ENCODE results near the gene RBMS1. TPM values are rescaled to one million over a fixed set of nuclear protein-coding genes. Genes with fewer than 3 reads are reported as not detected.

Gene RBMS1
- polyA plus RNA-seq, 1 donor (not counting 4 experiments of a cell fraction or from before 2014, with no cell fraction given), result 89.1 TPM

GRCh38 chr2:160411955-160412354 lies 81.7 kb downstream of the RBMS1 start:
- no peaks in the 10 kb centered on the region for H3K9me3 ChIP-seq (ENCODE audit: control insufficient read depth, low read depth, low read length)
- FAIRE-seq, result peak; percentile 70
- dilution Hi-C loops (cut with MboI; ENCODE audit: extremely low pct_ligation_motif_present, low sequenced_read_pairs), result no loop called here
- no peak overlapping the region for H2AFZ ChIP-seq (ENCODE audit: control insufficient read depth, low read length)
- peaks cover 51% of the 10 kb centered on the region for H3K4me1 ChIP-seq (ENCODE audit: control insufficient read depth, extremely low read depth, insufficient read depth, low read length)
- peak overlapping the region in 2 of 3 experiments; percentile 17 to 37 for H3K4me3 ChIP-seq (ENCODE audit: control insufficient read depth in 2 of 3, extremely low read depth in 1 of 3, insufficient read depth in 2 of 3, low read depth in 1 of 3, low read length in 3 of 3)
- H3K36me3 ChIP-seq (ENCODE audit: control insufficient read depth in 2 of 2, extremely low read depth in 1 of 2, insufficient read depth in 2 of 2, low read length in 2 of 2), result no peaks in the 10 kb centered on the region
- peak overlapping the region; percentile 85 for H3K27ac ChIP-seq (ENCODE audit: control insufficient read depth, insufficient read depth, low read length)
- H3K9ac ChIP-seq (ENCODE audit: control insufficient read depth, extremely low read depth, insufficient read depth, low read length), result peak overlapping the region; percentile 58
- TF ChIP-seq CTCF (optimal IDR thresholded peaks at IDR 0.05 in 1 of 3, IDR thresholded peaks at IDR 0.05 in 1 of 3, conservative IDR thresholded peaks at IDR 0.05 in 1 of 3; ENCODE audit: extremely low read depth in 1 of 3, insufficient read depth in 2 of 3, low read length in 3 of 3) (no peak), EZH2 (IDR thresholded peaks at IDR 0.05; ENCODE audit: low read length) (no peak)
- peaks cover 61% of the 10 kb centered on the region for H3K79me2 ChIP-seq (ENCODE audit: control insufficient read depth, insufficient read depth, low read length)
- no peaks in the 10 kb centered on the region for H3K27me3 ChIP-seq (ENCODE audit: control insufficient read depth, extremely low read depth, insufficient read depth, low read length)
- H3K9me1 ChIP-seq (ENCODE audit: control insufficient read depth, extremely low read depth, insufficient read depth, low read length), result no peaks in the 10 kb centered on the region
- no peaks in the 10 kb centered on the region for H4K20me1 ChIP-seq (ENCODE audit: control insufficient read depth, extremely low read depth, insufficient read depth, low read length)
- H3K4me2 ChIP-seq (ENCODE audit: control insufficient read depth, extremely low read depth, insufficient read depth, low read depth, low read length), result peak overlapping the region; percentile 42
- DNase-seq (ENCODE audit: low read depth, low spot score), result no peak

GRCh38 chr2:160411167-160411566 lies 82.4 kb downstream of the RBMS1 start:
- no peak for DNase-seq (ENCODE audit: low read depth, low spot score)
- Histone ChIP-seq H3K79me2 (ENCODE audit: control insufficient read depth, insufficient read depth, low read length) (peaks cover 62% of the 10 kb centered on the region), H3K4me3 (ENCODE audit: control insufficient read depth in 2 of 3, extremely low read depth in 1 of 3, insufficient read depth in 2 of 3, low read depth in 1 of 3, low read length in 3 of 3) (peak overlapping the region in 2 of 3 experiments; percentile 3 to 13), H3K9me3 (ENCODE audit: control insufficient read depth, low read depth, low read length) (no peaks in the 10 kb centered on the region), H3K27ac (ENCODE audit: control insufficient read depth, insufficient read depth, low read length) (peak overlapping the region; percentile 85), H3K4me2 (ENCODE audit: control insufficient read depth, extremely low read depth, insufficient read depth, low read depth, low read length) (peak overlapping the region; percentile 42), H3K27me3 (ENCODE audit: control insufficient read depth, extremely low read depth, insufficient read depth, low read length) (no peaks in the 10 kb centered on the region), H4K20me1 (ENCODE audit: control insufficient read depth, extremely low read depth, insufficient read depth, low read length) (peaks cover 2% of the 10 kb centered on the region), H3K9ac (ENCODE audit: control insufficient read depth, extremely low read depth, insufficient read depth, low read length) (peak overlapping the region; percentile 58), H3K36me3 (ENCODE audit: control insufficient read depth in 2 of 2, extremely low read depth in 1 of 2, insufficient read depth in 2 of 2, low read length in 2 of 2) (no peaks in the 10 kb centered on the region), H2AFZ (ENCODE audit: control insufficient read depth, low read length) (no peak overlapping the region), H3K9me1 (ENCODE audit: control insufficient read depth, extremely low read depth, insufficient read depth, low read length) (no peaks in the 10 kb centered on the region), H3K4me1 (ENCODE audit: control insufficient read depth, extremely low read depth, insufficient read depth, low read length) (peaks cover 44% of the 10 kb centered on the region)
- no peak for TF ChIP-seq EZH2 (IDR thresholded peaks at IDR 0.05; ENCODE audit: low read length)
- TF ChIP-seq CTCF (optimal IDR thresholded peaks at IDR 0.05 in 1 of 3, IDR thresholded peaks at IDR 0.05 in 1 of 3, conservative IDR thresholded peaks at IDR 0.05 in 1 of 3; ENCODE audit: extremely low read depth in 1 of 3, insufficient read depth in 2 of 3, low read length in 3 of 3), result no peak
- dilution Hi-C loops (cut with MboI; ENCODE audit: extremely low pct_ligation_motif_present, low sequenced_read_pairs), result no loop called here
- peak; percentile 90 for FAIRE-seq

Measured in keratinocyte (primary cell).